Neural progenitor cell (in vitro differentiated cells): ENCODE data around the gene SCFD2. TPM values are rescaled to one million over a fixed set of nuclear protein-coding genes. Genes with fewer than 3 reads are reported as not detected.

ENCODE experiments used
- DNase-seq: peaks from one replicate; pipeline ENCODE4 v3.0.0-alpha.2; 2016; ENCODE audit warnings: low spot score
- H2AFZ ChIP-seq: fragments of 200-600 bp; sonication (generic); replicated peaks from 2 replicates; pipeline ENCODE4 v1.6.1; 2016; ENCODE audit warnings: antibody characterized with exemption
- H3F3A ChIP-seq: fragments of 200-600 bp; sonication (generic); 2 replicates; pipeline ENCODE4 v1.6.1; 2016; ENCODE audit warnings: antibody characterized with exemption, low read depth
- H3K27ac ChIP-seq: fragments of 200-600 bp; sonication (generic); 2 replicates; pipeline ENCODE4 v1.5.1; 2016; ENCODE audit warnings: mild to moderate bottlenecking
- H3K27me3 ChIP-seq: fragments of 200-600 bp; sonication (generic); 2 replicates; pipeline ENCODE4 v1.6.1; 2016; ENCODE audit warnings: mild to moderate bottlenecking, moderate library complexity
- H3K36me3 ChIP-seq: fragments of 200-600 bp; sonication (generic); 2 replicates; pipeline ENCODE4 v1.5.1; 2016
- H3K4me1 ChIP-seq: fragments of 200-600 bp; sonication (generic); 2 replicates; pipeline ENCODE4 v1.6.1; 2016; ENCODE audit warnings: mixed run types
- H3K4me2 ChIP-seq: fragments of 200-600 bp; sonication (generic); 2 replicates; pipeline ENCODE4 v1.6.1; 2016
- H3K4me3 ChIP-seq: fragments of 200-600 bp; sonication (generic); 2 replicates; pipeline ENCODE4 v1.5.1; 2016
- H3K79me2 ChIP-seq: fragments of 200-600 bp; sonication (generic); 2 replicates; pipeline ENCODE4 v1.6.1; 2016; ENCODE audit warnings: low read depth
- H3K9ac ChIP-seq: fragments of 200-600 bp; sonication (generic); 2 replicates; pipeline ENCODE4 v1.6.1; 2016
- H3K9me3 ChIP-seq: fragments of 200-600 bp; sonication (generic); 2 replicates; pipeline ENCODE4 v1.5.1; 2016; ENCODE audit warnings: low read depth
- H4K20me1 ChIP-seq: fragments of 200-600 bp; sonication (generic); 2 replicates; pipeline ENCODE4 v1.6.1; 2016; ENCODE audit warnings: low read depth
- H3K27ac Mint-ChIP-seq: 3 replicates; pipeline ENCODE4 v1.8.0; 2021; ENCODE audit warnings: mixed read lengths
- H3K27me3 Mint-ChIP-seq: 2 replicates; pipeline ENCODE4 v1.8.0; 2022; ENCODE audit warnings: low read depth, mild to moderate bottlenecking, inconsistent platforms, moderate library complexity, mixed read lengths; ENCODE audit not compliant: insufficient read depth
- H3K36me3 Mint-ChIP-seq: 3 replicates; pipeline ENCODE4 v1.8.0; 2021; ENCODE audit warnings: mixed read lengths
- H3K4me1 Mint-ChIP-seq: 3 replicates; pipeline ENCODE4 v1.8.0; 2021; ENCODE audit warnings: mixed read lengths
- H3K4me3 Mint-ChIP-seq: 3 replicates; pipeline ENCODE4 v1.8.0; 2021; ENCODE audit warnings: mild to moderate bottlenecking, moderate library complexity, mixed read lengths
- H3K9me3 Mint-ChIP-seq: 3 replicates; pipeline ENCODE4 v1.8.0; 2020; ENCODE audit warnings: mixed read lengths
- CTCF ChIP-seq: fragments of 200-600 bp; sonication (generic); IDR thresholded peaks from 2 replicates; pipeline ENCODE4 v1.5.1; 2017; ENCODE audit warnings: antibody characterized with exemption, mild to moderate bottlenecking
- EZH2 ChIP-seq: fragments of 200-600 bp; sonication (generic); IDR thresholded peaks from 2 replicates; pipeline ENCODE4 v1.6.1; 2017; ENCODE audit warnings: antibody characterized with exemption, mild to moderate bottlenecking, moderate library complexity
- EZH2phosphoT487 ChIP-seq: fragments of 200-600 bp; sonication (generic); IDR thresholded peaks from 2 replicates; pipeline ENCODE4 v1.6.1; 2017; ENCODE audit warnings: antibody characterized with exemption
- total RNA-seq: library from RNA; depleted of rRNA; stranded (reverse); fragments of >200 nt; gene quantifications from 2 replicates; pipeline ENCODE4 v1.2.3, GENCODE V29; 2015; ENCODE audit warnings: low replicate concordance

SCFD2 gene
- total RNA-seq, 1 donor from 2014 or later, result 4.8 TPM

GRCh38 chr4:53366301-53366716 is 448 bp upstream of the SCFD2 start:
- peak overlapping the region; percentile 97 for H3K4me2 ChIP-seq
- TF ChIP-seq EZH2phosphoT487 (no peak), CTCF (no peak)
- no peaks in the 10 kb centered on the region for H3K9me3 Mint-ChIP-seq
- H3K4me3 ChIP-seq, result peak overlapping the region; percentile 71
- H3K4me1 ChIP-seq, result peaks cover 8% of the 10 kb centered on the region
- no peaks in the 10 kb centered on the region for H4K20me1 ChIP-seq
- H3K4me1 Mint-ChIP-seq, result peaks cover 21% of the 10 kb centered on the region
- peak overlapping the region; percentile 97 for H2AFZ ChIP-seq
- H3K4me3 Mint-ChIP-seq, result peak overlapping the region; percentile 93
- peaks cover 49% of the 10 kb centered on the region for H3K27me3 ChIP-seq
- no peak overlapping the region for H3K27ac ChIP-seq
- no peak overlapping the region for H3K27ac Mint-ChIP-seq
- DNase-seq, result no peak
- H3K36me3 Mint-ChIP-seq, result no peaks in the 10 kb centered on the region
- H3K27me3 Mint-ChIP-seq, result peaks cover 4% of the 10 kb centered on the region
- H3K36me3 ChIP-seq, result no peaks in the 10 kb centered on the region
- peaks cover 5% of the 10 kb centered on the region for H3F3A ChIP-seq
- no peaks in the 10 kb centered on the region for H3K79me2 ChIP-seq
- no peak overlapping the region for H3K9ac ChIP-seq
- no peaks in the 10 kb centered on the region for H3K9me3 ChIP-seq

GRCh38 chr4:53365121-53365485 is 758 bp downstream of the SCFD2 start:
- Histone ChIP-seq H3F3A (peaks cover 5% of the 10 kb centered on the region), H3K9ac (peak overlapping the region; percentile 12), H3K4me2 (peak overlapping the region; percentile 97), H3K9me3 (no peaks in the 10 kb centered on the region), H3K79me2 (no peaks in the 10 kb centered on the region), H4K20me1 (no peaks in the 10 kb centered on the region), H2AFZ (peak overlapping the region; percentile 97), H3K27me3 (peaks cover 37% of the 10 kb centered on the region), H3K27ac (no peak overlapping the region), H3K4me1 (peaks cover 8% of the 10 kb centered on the region), H3K36me3 (no peaks in the 10 kb centered on the region), H3K4me3 (peak overlapping the region; percentile 71)
- TF ChIP-seq EZH2 (no peak), CTCF (no peak), EZH2phosphoT487 (no peak)
- H3K9me3 Mint-ChIP-seq, result no peaks in the 10 kb centered on the region
- peak overlapping the region; percentile 93 for H3K4me3 Mint-ChIP-seq
- H3K36me3 Mint-ChIP-seq, result no peaks in the 10 kb centered on the region
- peaks cover 21% of the 10 kb centered on the region for H3K4me1 Mint-ChIP-seq
- H3K27ac Mint-ChIP-seq, result no peak overlapping the region
- peak; percentile 37 for DNase-seq
- peaks cover 4% of the 10 kb centered on the region for H3K27me3 Mint-ChIP-seq

GRCh38 chr4:53364624-53365023 is 1.2 kb downstream of the SCFD2 start:
- H4K20me1 ChIP-seq, result no peaks in the 10 kb centered on the region
- peaks cover 33% of the 10 kb centered on the region for H3K27me3 ChIP-seq
- peaks cover 21% of the 10 kb centered on the region for H3K4me1 Mint-ChIP-seq
- H3K9ac ChIP-seq, result no peak overlapping the region
- H3K4me3 Mint-ChIP-seq, result peak overlapping the region; percentile 93
- H2AFZ ChIP-seq, result peak overlapping the region; percentile 97
- peaks cover 5% of the 10 kb centered on the region for H3F3A ChIP-seq
- H3K27ac ChIP-seq, result no peak overlapping the region
- no peaks in the 10 kb centered on the region for H3K36me3 ChIP-seq
- no peaks in the 10 kb centered on the region for H3K9me3 ChIP-seq
- H3K27me3 Mint-ChIP-seq, result peaks cover 4% of the 10 kb centered on the region
- no peaks in the 10 kb centered on the region for H3K36me3 Mint-ChIP-seq
- DNase-seq, result no peak
- H3K4me1 ChIP-seq, result peaks cover 8% of the 10 kb centered on the region
- H3K79me2 ChIP-seq, result no peaks in the 10 kb centered on the region
- no peaks in the 10 kb centered on the region for H3K9me3 Mint-ChIP-seq
- no peak for TF ChIP-seq CTCF
- TF ChIP-seq EZH2phosphoT487, result no peak
- no peak for TF ChIP-seq EZH2
- peak overlapping the region; percentile 97 for H3K4me2 ChIP-seq
- H3K27ac Mint-ChIP-seq, result no peak overlapping the region
- H3K4me3 ChIP-seq, result peak overlapping the region; percentile 71
